ENCODE data around the gene CEP95.
"Not testable (repeated sequence)": the region's sequence is repeated elsewhere in the genome, so short reads cannot be mapped to it uniquely, and the experiment has no call there.

The CEP95 gene

GRCh38 chr17:64577025-64577424 is 70.2 kb downstream of the CEP95 start:
- DNase-seq = not testable (repeated sequence)

- DNase-seq = no peak
These were observed 73.1 kb downstream of the CEP95 start for GRCh38 chr17:64579917-64580316.

DNA sequence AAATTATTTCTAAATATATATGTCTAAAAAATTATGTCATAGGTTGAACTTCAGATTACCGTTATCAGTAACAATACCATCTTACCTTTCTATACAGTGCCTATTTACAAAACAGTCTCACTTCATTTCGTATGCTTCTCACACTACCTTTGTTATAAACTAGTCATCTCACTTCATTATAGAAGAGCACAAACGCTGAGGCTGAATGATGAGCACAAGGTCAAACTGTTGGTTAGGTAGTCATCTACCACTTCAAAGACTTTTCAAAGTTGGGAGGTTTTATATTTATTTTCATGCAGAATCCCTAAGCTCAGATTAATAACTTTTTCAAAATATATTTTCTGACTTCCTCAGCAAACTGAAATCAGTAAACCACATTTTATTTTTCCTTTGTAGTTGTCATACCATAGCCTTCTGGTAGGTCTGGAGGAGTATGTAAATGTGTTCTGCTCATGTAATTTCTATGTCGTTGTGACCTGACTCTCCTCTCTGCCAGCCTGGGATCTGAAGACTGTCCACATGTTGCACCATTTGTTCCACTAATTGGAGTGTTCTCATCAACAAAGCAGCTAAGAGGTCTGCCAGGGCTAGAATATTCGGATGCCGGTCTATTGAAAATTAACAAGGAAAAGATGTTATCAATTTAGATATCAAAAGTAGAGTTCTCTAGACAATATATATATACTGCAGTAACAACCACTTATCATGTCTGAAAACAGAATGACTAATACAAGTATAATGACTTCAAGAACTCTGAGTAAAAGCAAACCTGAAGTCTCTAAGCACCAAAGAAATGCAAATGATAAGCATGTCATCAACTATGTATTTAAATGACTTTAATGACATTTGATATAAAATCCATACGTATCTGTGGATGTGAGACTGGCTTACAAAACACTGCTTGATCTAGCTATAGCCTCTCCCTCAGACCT is 73.9 kb downstream of the CEP95 start:
- no peak for DNase-seq

DNA sequence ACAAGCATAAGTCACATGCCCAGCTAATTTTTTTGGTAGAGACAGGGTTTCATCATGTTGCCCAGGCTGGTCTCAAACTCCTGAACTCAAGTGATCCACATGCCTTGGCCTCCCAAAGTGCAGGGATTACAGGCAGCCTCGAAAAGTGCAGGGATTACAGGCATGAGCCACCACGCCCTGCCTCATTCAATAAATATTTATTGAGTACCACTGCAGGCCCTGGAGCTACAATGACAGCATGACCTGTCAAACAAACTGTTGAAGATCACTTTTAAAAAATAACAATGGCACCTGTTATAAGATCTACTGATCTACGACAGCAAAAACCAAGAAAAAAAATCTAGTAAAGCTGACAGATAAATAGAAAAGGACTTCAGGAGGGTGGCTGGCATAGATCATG is 76.3 kb downstream of the CEP95 start:
- no peak for DNase-seq

DNA sequence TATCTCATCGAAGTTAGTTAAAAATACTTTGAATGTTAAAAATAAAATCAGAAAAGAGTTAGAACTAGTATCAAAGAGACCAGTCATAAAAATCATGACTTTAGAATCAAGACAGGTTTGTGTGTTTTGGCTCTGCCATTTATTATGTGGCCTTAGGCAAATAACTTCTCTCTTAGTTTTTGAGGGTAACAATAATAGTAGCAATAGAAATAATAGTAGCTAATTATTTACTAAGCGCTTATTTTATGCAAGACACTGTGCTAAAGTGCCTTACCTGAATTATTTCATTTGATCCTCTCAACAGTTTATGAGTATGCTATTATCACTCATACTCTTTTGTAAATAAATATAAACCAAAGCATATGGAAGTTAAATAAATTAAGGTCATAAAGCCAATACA is 78.4 kb downstream of the CEP95 start:
- no peak for DNase-seq
